ENCODE data around the gene KRT6B.

- no peak for TF ChIP-seq CTCF (IDR thresholded peaks at IDR 0.05)
- no peak for TF ChIP-seq POLR2A (IDR thresholded peaks at IDR 0.05)
Measured at GRCh38 chr12:52414936-52415335, 37.0 kb downstream of the KRT6B start.
